Jurkat, Clone E6-1 (cell line): ENCODE data around the gene ANXA1.

ENCODE experiments used
- DNase-seq: peaks from one replicate; pipeline ENCODE4 v3.0.0-alpha.2; 2011; ENCODE audit warnings: low read depth, low spot score
- H3K4me3 ChIP-seq: 2 replicates; pipeline ENCODE4 v1.5.1; 2011; ENCODE audit warnings: mild to moderate bottlenecking, low read length, control low read depth, moderate library complexity

The ANXA1 gene

GRCh38 chr9:73137286-73137899, 14.3 kb upstream of the ANXA1 start:
- H3K4me3 ChIP-seq: no peak overlapping the region
- DNase-seq: no peak

DNA sequence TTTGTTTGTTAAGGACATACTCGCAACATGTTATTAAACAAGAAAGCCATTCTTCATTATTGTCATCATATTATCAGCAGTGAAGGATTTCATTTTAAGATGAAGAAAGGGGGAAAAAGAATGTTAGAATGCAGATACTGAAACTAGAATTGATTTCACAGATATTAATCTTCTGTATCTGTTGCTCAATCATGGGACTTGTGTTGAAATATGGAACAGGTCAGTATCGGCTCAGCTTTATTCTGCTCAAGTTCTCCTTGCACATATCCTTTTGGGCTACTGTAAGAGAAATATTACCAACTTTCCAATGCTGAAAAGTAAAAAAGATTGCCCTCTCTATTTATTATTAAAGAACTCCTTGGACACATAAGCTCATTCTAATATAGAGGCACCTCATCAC, 13.8 kb upstream of the ANXA1 start:
- H3K4me3 ChIP-seq: no peak overlapping the region

GRCh38 chr9:73138516-73138915, 13.1 kb upstream of the ANXA1 start:
- no peak for DNase-seq
- H3K4me3 ChIP-seq: no peak overlapping the region

More for the DNA sequence above, 13.8 kb upstream of the ANXA1 start:
- no peak for DNase-seq

GRCh38 chr9:73141282-73141681, 10.4 kb upstream of the ANXA1 start:
- no peak overlapping the region for H3K4me3 ChIP-seq
- DNase-seq: no peak

DNA sequence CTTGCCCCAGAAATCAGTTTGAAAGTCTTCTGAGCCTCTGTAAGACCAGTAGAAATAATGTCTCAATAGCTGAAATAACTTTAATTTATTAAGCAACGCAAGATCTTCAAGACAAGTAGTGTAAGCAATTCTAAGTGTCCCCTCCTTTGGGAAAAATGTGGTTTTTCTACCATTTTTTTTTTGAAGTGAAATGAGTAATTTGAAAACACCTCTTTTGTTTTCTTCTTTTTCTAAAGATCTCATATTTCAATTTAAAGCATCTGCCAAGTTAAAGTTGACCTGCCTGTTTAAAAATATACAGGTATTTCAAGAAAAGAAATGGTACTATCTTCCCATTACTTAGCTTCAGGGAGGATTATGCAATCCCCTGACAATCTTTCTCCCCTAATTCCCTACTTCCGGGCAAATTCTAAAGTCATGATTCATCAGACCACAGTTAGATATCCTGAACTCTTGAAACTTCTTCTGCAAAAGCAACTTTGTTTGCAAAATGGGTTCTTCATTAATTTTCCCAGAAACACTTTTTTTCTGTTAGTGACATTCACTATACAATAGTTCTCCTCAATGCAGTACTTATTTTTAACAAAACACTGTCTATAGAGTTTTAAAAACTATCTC, 7.8 kb upstream of the ANXA1 start:
- no peak overlapping the region for H3K4me3 ChIP-seq
- DNase-seq: no peak

DNA sequence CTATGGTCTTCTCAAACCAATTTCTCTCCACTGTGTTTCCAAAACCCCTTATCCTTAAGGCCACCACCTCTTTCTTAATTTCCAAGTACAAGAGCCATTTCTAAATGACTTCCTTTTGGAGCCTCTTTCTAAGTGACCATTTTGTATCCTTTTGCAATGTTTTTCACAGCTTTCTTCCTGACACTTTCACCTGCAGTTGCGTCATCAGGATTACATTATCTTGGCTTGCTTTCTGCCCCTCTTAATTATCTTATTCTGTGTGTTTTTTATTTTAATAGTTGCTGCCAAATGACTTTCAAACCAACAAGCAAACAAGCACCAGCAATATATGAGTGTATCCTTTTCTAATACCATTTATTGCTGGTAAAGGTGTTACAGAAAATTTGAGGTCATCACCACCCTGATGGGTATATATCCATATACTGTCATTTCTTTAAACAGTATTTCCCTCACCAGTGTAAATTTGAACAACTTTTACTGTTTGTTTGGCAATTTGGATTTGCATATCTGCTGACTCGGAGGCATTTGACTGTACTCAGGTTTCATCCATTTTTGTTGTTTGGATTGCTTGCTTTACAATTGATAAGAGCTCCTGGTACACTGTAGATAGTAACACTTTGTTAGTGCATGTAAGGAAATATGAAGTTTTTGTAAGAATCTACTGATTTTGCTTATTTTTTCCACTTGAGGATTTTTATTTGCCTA, 5.4 kb upstream of the ANXA1 start:
- no peak overlapping the region for H3K4me3 ChIP-seq
- DNase-seq: no peak

- H3K4me3 ChIP-seq: no peak overlapping the region
- DNase-seq: no peak
Measured at GRCh38 chr9:73148447-73148937, 3.2 kb upstream of the ANXA1 start.

DNA sequence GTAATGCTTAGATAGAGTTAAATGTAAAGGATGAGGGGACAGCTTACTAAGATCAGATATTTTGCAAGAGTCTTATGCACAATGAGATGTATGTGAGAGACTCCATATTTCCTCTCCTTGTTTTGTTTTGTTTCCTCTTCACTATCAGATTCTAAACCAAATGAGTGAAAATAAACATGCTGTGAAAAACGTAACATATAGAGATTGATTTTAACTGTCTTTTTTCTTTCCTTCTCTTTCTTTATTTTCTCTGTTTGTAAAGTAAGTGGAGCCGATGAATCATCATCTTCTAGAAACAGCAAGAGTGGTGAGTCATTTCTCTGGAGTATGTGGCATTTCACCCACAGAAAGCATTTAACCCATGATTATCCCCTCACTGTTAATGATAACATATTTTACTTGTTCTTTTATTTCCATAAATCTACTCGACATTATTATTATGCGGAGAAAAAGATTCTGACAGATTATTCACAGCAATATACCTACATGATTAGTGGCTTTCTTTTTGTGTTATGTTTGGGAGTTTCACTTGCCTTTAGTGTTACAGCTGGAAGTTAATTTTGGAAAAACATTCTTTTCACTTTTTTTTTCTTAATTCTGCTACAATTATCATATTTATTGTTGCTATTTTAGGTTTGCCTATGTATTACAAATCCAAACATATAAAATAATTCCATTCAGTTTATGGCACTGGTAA, 2.1 kb upstream of the ANXA1 start:
- no peak for DNase-seq
- H3K4me3 ChIP-seq: no peak overlapping the region

DNA sequence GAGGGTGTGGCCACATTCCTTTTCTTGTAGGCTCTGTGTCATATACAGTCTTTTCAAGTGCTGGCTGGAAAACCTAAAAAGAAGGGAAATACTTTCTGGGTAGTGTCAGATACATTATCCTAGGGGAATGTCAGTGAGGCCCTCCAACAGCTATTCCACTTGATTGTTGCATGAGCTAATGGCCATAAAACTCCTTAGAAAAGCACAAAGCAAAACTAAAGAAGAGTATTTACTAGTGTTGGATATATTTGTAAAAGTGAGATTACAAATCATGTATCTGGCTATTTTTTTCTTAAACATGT, 829 bp downstream of the ANXA1 start:
- H3K4me3 ChIP-seq: peak overlapping the region; percentile 33
- DNase-seq: no peak

GRCh38 chr9:73152953-73153352, 1.3 kb downstream of the ANXA1 start:
- DNase-seq: no peak
- peak overlapping the region; percentile 33 for H3K4me3 ChIP-seq

GRCh38 chr9:73153793-73154227, 2.1 kb downstream of the ANXA1 start:
- no peak for DNase-seq
- H3K4me3 ChIP-seq: peak overlapping the region; percentile 3; the same call in 1 of the 2 replicates

- H3K4me3 ChIP-seq: peak overlapping the region; percentile 40
Measured at GRCh38 chr9:73154271-73154670, 2.6 kb downstream of the ANXA1 start.

GRCh38 chr9:73154722-73155121, 3.1 kb downstream of the ANXA1 start:
- peak; percentile 81 for DNase-seq
- peak overlapping the region; percentile 40 for H3K4me3 ChIP-seq

More at GRCh38 chr9:73154271-73154670, 2.6 kb downstream of the ANXA1 start:
- DNase-seq: no peak

GRCh38 chr9:73155377-73155776, 3.7 kb downstream of the ANXA1 start:
- DNase-seq: peak; percentile 80
- H3K4me3 ChIP-seq: peak overlapping the region; percentile 40

DNA sequence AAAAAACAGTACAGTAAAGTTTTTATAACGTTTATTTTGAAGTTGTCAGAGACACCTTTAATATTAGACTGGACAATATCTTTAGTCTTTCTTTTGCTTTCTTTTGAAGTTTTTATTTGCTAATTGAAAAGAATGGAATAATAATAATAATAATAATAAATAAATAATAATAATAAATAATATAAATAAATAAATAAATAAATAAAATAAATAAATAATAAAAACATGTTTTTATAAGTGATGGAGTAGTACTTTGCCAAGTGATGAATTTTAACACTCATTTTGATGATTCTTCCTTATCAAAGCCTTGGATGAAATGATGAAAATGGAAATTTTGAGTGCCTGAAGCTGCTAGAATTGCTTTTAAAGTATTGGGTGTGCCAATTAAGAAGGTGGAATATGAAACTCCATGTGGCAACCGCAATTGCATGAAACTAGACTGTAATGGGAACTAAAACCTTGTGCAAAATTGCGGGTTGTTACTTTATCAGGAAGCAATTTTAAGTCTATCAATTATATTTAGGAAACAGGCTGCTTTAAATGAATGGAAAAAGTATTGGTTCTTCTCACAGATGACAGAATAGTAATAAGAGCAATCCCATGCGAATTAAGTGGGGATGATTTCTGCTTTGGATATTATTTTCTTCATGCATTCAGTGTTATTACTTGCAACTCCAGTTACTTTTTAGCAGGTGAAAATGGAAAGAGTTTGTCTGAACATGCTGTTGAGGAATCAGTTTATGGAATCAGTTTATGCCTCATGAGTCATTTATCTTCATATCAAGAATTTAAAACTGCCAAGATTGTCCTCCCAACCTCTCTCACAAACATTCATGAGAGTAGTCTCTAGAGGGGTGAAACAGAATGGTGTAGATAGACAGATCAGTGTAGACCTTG, 4.6 kb downstream of the ANXA1 start:
- no peak for DNase-seq
- H3K4me3 ChIP-seq: no peak overlapping the region

DNA sequence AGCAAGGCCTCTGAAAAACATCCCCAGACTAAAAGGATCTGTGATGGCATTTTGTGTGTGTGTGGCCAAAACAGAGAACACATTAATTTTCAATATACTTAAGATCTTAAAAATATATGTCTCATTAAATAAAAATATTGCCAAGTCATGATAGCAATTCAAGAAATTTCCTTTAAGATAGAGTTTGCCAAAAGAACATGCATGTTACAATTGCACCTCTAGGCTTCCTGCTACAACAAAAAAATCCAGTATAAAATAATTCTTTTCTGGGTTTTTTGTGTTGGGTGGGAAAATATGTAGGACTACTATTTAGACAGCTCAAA, 5.2 kb downstream of the ANXA1 start:
- no peak overlapping the region for H3K4me3 ChIP-seq
- DNase-seq: no peak

- DNase-seq: no peak
Measured at GRCh38 chr9:73157811-73158210, 6.1 kb downstream of the ANXA1 start.

DNA sequence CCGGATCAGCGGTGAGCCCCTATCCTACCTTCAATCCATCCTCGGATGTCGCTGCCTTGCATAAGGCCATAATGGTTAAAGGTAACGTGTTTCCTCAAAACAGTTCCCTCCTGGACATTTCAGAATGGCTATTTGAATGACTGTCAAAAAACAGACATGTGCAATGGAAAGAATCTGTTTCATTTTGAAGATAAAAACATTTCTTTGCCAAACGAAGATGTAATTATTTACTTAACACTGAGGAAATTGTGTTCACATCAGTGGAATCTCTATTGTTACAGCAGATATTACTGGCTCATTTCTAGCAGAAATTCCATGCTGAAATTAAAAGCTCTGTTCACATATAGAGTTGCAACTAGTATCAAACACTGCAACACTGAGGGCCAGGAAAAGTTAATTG, 7.1 kb downstream of the ANXA1 start:
- H3K4me3 ChIP-seq: no peak overlapping the region
- no peak for DNase-seq

More at GRCh38 chr9:73157811-73158210, 6.1 kb downstream of the ANXA1 start:
- H3K4me3 ChIP-seq: no peak overlapping the region

DNA sequence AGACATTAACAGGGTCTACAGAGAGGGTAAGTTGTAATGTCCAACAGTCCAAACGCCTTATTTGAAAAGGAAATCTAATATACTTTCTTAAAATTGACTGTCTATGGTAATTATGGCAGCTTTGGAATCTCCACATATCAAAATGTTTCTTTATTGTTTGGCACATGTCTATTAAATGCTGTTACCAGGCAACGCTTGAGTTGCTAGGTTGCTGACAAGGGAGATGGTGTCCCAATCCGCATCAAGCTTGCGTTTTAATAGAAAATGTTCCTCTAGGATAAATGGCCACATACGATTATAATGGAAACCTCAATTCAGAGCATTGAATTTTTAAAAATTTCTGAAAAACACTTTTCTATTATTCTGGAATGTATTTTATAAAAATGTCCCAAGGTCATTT, 9.2 kb downstream of the ANXA1 start:
- no peak overlapping the region for H3K4me3 ChIP-seq
- no peak for DNase-seq
